Posterior cingulate gyrus (tissue), 11 donors: ENCODE measurements around the gene MYH6.
"Not testable (repeated sequence)": the region's sequence is repeated elsewhere in the genome, so short reads cannot be mapped to it uniquely, and the experiment has no call there.

Experiments
- DNase-seq, 10 donors: peaks; one replicate each; pipeline versions ENCODE4 v3.0.0 to v3.0.0-alpha.2; 2020 to 2021; ENCODE audit warnings: mixed read lengths in 3 of 10
- intact Hi-C: fragments of 100-400 bp; cut with DNase I; formaldehyde crosslinking; loops from one replicate; pipeline ENCODE4 v1.15.1; 2023

Gene MYH6

DNA sequence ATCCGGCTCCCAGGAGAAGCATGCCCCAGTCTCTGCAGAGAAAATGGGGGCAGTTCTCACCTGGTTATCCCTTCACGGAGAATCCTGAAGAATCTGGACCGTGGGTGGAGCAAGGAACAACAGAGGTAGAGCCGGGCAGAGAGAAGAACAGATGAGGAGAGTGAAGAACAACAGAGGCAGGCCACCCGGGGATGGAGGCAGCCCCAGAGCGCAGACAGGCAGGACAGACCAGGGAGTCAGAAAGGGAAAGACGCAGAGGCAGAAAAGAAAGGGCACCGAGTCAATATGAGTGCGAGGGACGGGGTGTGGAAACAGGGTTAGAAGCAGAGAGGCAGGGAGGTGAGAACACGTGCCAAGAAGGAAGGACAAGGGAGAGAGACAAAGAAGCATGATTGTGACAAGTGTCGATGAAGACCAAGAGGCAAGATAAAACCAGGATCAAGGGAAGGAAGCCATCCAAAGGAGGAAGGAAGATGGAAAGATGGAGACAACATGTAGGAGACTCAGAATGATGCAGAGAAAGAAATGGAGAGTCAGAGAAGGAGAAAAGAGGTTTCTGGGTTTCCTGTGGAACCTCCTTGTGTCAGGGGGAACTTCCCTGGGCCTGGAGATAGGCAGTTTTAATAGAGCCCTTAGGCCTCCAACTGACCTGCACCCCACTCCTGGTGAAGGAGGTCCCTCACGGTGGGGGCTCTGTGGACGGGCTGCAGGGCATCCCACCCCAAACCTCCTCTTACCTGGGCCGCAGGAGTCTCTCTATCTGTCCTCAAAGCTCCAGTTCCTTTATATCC lies at the start of gene MYH6:
TSS of gene MYH6 (minus strand) at position 758 of the 791 bp plus-strand sequence. CDS start 1,050 bp downstream, outside the sequence.
- intact Hi-C loops = no loop called here

DNA sequence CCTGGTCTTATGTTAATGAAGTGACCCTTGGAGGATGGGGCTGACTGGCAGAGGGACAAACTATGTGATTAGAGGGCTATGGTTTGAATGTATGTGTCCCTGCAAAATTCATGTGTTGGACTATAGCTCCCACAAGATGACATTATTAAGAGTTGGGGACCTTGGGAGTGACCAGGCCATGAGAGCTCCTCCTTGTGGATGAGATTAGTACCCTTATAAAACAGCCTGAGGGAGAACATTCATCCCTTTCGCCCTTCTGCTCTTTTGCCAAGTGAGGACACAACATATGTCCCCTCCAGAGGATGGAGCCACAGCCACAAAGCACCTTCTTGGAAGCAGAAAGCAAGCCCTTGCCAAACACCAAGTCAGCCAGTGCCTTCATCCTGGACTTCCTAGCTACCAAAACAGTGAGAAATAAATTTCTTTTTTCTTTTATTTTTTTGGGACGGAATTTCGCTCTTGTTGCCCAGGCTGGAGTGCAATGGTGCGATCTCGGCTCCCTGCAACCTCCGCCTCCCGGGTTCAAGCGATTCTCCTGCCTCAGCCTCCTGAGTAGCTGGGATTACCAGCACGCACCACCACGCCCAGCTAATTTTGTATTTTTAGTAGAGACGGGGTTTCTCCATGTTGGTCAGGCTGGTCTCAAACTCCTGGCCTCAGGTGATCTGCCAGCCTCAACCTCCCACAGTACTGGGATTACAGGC lies 49.0 kb upstream of the MYH6 start:
- not testable (repeated sequence) for DNase-seq
- intact Hi-C loops = loop anchor here (10.0 kb wide), 1 partner anchor 192 kb away; no protein-coding TSS in a partner anchor

More for the DNA sequence above, at the start of gene MYH6:
- peak in 1 of 10 donors; percentile 65 for DNase-seq

DNA sequence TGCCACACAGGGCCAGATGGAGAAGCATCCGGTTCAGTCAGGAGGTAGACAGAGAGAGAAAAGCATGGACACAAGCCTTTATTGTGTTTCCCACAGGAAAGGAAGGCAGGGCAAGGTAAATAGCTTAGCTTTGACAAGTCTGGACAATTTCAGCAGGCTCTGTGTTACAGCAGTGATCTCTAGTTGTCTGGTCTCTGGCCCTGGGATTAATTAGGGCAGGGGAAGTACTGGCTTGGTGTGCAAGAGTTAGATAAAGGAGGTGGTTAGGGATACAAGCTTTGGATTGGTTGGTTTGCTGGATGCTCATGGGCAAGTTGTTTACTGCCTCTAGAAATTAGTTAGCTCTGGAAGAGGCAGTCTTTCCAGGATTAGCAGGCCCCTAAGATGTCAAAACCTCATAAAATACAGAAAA lies 46.4 kb upstream of the MYH6 start:
- intact Hi-C loops = loop anchor here (10.0 kb wide), 1 partner anchor 190 kb away; no protein-coding TSS in a partner anchor
- no peak for DNase-seq

- intact Hi-C loops = loop anchor here (10.0 kb wide), 1 partner anchor 187 kb away; no protein-coding TSS in a partner anchor
- no peak for DNase-seq
These were observed 44.2 kb upstream of the MYH6 start for GRCh38 chr14:23452237-23452636.

- no peak for DNase-seq
- intact Hi-C loops = loop anchor here (10.0 kb wide), 1 partner anchor 186 kb away; no protein-coding TSS in a partner anchor
These were observed 42.3 kb upstream of the MYH6 start for GRCh38 chr14:23450379-23450778.

GRCh38 chr14:23449314-23449713 lies 41.2 kb upstream of the MYH6 start:
- intact Hi-C loops = no loop called here
- peak in 1 of 10 donors; percentile 28 for DNase-seq

DNA sequence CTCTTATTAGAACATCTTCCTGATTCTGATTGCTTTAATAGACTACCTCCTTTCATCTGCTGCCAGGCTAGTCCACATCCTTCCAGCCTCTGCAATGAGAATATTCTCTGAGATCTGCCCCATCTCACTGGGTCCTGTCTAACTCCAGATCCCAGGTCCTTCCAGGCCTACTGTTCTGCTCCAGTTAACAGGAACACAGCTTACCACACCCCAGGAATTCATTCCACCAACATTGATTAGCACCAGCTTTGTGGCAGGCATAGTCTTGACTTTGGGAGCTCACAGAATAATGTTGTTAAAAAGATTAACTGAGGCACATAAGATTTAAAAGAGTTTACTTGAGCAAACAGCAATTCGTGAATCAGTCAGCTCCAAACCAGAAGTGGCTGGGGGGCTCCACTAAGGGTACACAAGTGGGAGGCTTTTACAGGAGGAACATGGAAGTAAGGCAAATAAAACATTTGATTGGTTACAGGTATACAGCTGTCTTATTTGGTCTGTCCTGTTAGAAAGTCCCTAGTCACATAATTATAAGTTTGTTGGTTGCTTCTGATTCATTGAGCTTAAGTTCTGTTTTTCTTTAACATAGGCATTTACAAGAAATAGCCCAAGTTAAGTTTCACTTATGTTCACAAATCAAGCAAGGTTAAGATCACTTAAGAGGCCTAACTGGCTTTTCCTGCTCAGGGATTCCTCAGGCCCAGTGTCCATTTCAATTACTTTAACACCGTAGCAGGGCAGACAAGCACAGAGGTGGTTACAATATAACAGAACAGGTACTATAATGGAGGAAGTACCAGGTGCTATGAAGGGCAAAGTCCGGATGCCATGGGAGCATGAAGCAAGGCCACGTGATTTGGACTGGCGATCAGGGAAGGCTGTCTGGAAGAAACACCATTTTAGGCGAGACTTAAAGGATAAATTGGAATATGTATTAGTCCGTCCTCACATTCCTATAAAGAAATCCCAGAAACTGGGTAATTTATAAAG lies 39.6 kb upstream of the MYH6 start:
- DNase-seq = peak in 1 of 10 donors; percentile 43
- intact Hi-C loops = no loop called here

GRCh38 chr14:23446291-23446851 lies 38.3 kb upstream of the MYH6 start:
- intact Hi-C loops = no loop called here
- DNase-seq = peak in 1 of 10 donors; percentile 52

- DNase-seq = no peak
- intact Hi-C loops = no loop called here
These were observed 37.7 kb upstream of the MYH6 start for GRCh38 chr14:23445773-23446172.

DNA sequence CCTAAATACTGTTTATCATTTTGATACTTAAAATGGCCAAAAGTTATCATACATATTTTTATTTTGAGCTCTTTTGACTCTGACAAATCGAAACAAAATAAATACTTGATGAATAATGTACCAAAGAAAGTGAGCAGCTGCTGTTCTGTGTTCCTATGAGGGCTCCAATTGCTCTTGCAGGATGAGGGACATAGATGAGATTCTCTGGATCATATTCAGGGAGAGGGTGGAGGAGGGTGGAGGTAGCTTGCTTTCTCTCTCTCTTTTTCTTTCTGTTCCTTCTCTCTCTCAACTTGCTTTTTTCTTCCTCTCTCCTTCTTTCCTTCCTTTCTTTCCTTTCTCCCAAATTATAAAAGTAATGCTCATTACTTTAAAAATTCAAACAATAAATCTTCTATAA lies 36.2 kb upstream of the MYH6 start:
- no peak for DNase-seq
- intact Hi-C loops = no loop called here

- DNase-seq = no peak
- intact Hi-C loops = no loop called here
These were observed 35.8 kb upstream of the MYH6 start for GRCh38 chr14:23443881-23444280.

- intact Hi-C loops = no loop called here
- DNase-seq = peak in 1 of 10 donors; percentile 22
These were observed 35.3 kb upstream of the MYH6 start for GRCh38 chr14:23443411-23443812.

DNA sequence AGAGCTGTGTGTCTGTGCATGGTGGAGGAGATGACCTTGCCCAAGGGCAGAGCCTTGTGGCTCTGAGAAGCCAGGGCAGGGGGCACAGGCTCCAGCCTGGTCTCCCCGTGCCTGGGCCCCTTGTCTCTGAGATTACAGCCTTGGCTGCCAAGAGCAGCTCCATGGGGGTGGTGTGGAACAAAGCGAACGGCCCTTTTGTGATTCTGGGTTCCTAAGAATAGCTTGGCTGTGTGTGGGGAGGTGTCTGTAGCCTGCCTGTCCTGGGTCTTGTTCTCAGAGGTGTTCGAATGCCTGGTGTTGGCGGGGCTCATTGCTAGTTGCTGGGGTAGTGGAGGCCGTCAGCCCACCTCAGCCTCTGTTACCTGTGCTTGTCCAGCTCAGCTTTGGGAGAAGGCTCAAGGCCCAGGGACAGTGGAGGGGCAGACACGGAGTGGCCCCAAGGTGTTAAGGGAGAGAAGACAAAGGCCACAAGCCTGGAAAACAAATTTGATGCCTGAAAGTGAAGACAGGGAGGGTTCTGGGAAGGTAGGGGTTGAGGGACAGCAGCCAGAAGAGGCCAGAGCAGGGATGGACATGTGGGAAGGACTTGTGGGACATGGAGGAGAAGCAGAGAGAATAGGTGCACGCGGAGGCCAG lies 34.8 kb upstream of the MYH6 start:
- peak in 1 of 10 donors; percentile 74 for DNase-seq
- intact Hi-C loops = no loop called here

DNA sequence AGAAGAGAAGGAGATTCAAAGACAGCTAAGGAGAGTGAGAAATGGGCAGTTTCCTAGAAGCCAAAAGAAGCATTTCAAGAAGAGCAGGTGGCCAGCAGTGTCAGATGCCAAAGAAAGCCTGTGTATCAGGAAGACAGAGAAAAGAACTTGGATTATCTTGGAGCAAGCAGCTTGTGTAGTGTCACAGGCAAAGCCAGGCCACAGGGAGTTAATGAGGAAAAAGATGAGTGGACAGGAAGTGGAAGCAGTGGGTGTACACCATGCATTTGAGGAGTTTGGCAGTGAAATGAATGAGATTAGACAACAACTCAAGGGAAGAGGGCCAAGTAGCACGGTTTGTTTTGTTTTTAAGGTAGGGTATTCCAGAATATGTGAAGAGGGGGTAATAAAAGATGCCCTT lies 33.0 kb upstream of the MYH6 start:
- DNase-seq = no peak
- intact Hi-C loops = no loop called here

DNA sequence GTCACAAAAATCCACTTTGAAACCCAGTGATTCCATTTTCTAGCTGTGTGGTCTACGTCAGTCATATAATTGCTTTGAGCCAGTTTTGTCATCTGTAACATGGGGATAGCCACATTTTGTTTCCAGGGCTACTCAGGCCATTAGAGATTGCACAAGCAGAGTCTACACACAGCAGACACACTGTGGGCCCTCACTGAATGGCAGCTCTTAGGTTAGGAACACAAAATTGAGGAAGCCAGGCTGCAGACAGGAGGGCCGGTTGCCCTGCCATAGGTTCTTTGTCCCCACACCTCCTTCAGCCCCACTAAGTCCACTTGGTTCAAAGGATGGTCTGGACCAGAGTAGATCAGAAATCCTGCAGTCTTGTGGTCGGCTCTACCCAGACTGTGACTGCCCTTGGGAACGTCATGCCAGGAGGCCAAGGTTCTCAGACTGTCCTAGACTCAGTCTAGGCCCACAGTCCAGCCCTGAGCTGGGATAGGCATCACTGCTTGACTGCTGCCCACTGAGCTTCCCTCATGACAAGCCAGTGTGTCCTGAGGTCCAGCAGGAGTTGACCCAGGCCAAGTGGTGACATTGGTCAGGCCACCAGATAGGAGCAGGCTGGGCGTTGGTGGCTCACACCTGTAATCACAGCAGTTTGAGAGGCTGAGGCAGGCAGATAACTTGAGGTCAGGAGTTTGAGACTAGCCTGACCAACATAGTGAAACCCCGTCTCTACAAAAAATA lies 31.2 kb upstream of the MYH6 start:
- DNase-seq = peak in 1 of 10 donors; percentile 40
- intact Hi-C loops = no loop called here

GRCh38 chr14:23438101-23438971 lies 30.3 kb upstream of the MYH6 start:
- peak in 1 of 10 donors; percentile 61 for DNase-seq
- intact Hi-C loops = no loop called here

GRCh38 chr14:23437133-23438100 lies 29.3 kb upstream of the MYH6 start:
- intact Hi-C loops = no loop called here
- peak in 1 of 10 donors; percentile 58 for DNase-seq
